OCI-LY1 (cell line): ENCODE results near the gene DPYSL3.

ENCODE experiments used
- CTCF ChIP-seq: fragments of 200-600 bp; sonication (generic), shearing (Covaris generic); IDR thresholded peaks from 2 replicates; pipeline ENCODE4 v1.5.1; 2017; ENCODE audit warnings: mild to moderate bottlenecking, antibody characterized with exemption, low read length, moderate library complexity, mixed read lengths
- EZH2 ChIP-seq: fragments of 200-600 bp; sonication (generic), shearing (Covaris generic); IDR thresholded peaks from 2 replicates; pipeline ENCODE4 v1.8.0; 2017; ENCODE audit warnings: borderline replicate concordance, mixed run types, mild to moderate bottlenecking, antibody characterized with exemption, low read length, moderate library complexity, mixed read lengths

DNA sequence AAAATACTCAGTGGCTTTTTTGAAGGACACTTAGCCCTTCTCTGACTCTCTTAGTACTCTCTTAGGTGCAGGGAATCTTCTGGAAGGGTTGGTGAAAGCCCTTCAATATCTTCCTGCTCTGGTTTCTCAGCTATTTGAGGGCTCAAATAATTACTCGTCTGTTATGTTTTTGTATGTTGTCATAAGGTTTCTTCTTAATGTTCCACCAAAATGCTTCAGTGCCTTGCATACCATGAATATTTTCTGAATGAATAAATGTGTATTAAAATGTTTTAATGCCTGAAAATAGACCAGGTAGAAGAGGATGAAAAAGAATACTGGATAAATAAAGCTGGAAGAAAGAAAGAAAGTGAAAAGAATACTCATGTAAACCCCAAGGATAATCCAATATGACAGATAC lies 150.8 kb downstream of the DPYSL3 start:
- TF ChIP-seq CTCF (no peak), EZH2 (no peak)
